H1 (cell line): ENCODE measurements around the gene C17orf107. TPM values are rescaled to one million over a fixed set of nuclear protein-coding genes. Genes with fewer than 3 reads are reported as not detected.

Experiments used
- RAD21 ChIP-seq, 2 experiments: IDR thresholded peaks in 1 of 2; conservative IDR thresholded peaks in 1 of 2; 2 replicates each; pipeline ENCODE4 v1.6.1; 2011; ENCODE audit warnings: low read depth in 2 of 2, low read length in 2 of 2, improper control_type of control experiment in 1 of 2, inconsistent platforms in 1 of 2, mild to moderate bottlenecking in 1 of 2, moderate library complexity in 1 of 2
- RBBP5 ChIP-seq: IDR thresholded peaks from 2 replicates; pipeline ENCODE4 v1.7.1; 2012; ENCODE audit warnings: low read depth, mild to moderate bottlenecking, inconsistent platforms, low read length, moderate library complexity, borderline replicate concordance
- TAF1 ChIP-seq: IDR thresholded peaks from 2 replicates; pipeline ENCODE4 v1.6.1; 2011; ENCODE audit warnings: mild to moderate bottlenecking, low read depth, low read length
- polyA plus RNA-seq, 7 experiments: library from polyadenylated mRNA; depleted of rRNA in 3 of 7; stranded (reverse) in 5 of 7; unstranded in 2 of 7; fragments of >200 nt in 5 of 7; fragments of 200-250 nt in 2 of 7; gene quantifications; 1 replicate in 5 of 7; 2 replicates in 1 of 7; 4 replicates in 1 of 7; pipeline versions ENCODE4 v1.2.1 to v1.2.3, GENCODE V29; 2011 to 2013; ENCODE audit warnings: missing spikeins in 2 of 7, mixed read lengths in 2 of 7
- total RNA-seq: library from RNA; stranded (reverse); fragmentation: NEBNext Ultra II Directional; extraction: Animal tissue kit (Norgen Biotek cat#: 25700); gene quantifications from 2 replicates; pipeline ENCODE4 v1.2.1, GENCODE V29; 2021
- TF ChIP-seq, protein P1 (sequence below): fragments of 300-600 bp; sonication (generic); IDR thresholded peaks from 2 replicates; pipeline ENCODE4 v1.7.1; 2012; ENCODE audit warnings: low read length, moderate library complexity, mild to moderate bottlenecking, inconsistent platforms; ENCODE audit not compliant: insufficient replicate concordance

Gene C17orf107
- total and polyA plus RNA-seq, 2 of the 8 experiments (the other 6 are each of a cell fraction or from before 2014, with no cell fraction given) = 0.39 to 0.45 TPM

- TF ChIP-seq, protein P1, sequence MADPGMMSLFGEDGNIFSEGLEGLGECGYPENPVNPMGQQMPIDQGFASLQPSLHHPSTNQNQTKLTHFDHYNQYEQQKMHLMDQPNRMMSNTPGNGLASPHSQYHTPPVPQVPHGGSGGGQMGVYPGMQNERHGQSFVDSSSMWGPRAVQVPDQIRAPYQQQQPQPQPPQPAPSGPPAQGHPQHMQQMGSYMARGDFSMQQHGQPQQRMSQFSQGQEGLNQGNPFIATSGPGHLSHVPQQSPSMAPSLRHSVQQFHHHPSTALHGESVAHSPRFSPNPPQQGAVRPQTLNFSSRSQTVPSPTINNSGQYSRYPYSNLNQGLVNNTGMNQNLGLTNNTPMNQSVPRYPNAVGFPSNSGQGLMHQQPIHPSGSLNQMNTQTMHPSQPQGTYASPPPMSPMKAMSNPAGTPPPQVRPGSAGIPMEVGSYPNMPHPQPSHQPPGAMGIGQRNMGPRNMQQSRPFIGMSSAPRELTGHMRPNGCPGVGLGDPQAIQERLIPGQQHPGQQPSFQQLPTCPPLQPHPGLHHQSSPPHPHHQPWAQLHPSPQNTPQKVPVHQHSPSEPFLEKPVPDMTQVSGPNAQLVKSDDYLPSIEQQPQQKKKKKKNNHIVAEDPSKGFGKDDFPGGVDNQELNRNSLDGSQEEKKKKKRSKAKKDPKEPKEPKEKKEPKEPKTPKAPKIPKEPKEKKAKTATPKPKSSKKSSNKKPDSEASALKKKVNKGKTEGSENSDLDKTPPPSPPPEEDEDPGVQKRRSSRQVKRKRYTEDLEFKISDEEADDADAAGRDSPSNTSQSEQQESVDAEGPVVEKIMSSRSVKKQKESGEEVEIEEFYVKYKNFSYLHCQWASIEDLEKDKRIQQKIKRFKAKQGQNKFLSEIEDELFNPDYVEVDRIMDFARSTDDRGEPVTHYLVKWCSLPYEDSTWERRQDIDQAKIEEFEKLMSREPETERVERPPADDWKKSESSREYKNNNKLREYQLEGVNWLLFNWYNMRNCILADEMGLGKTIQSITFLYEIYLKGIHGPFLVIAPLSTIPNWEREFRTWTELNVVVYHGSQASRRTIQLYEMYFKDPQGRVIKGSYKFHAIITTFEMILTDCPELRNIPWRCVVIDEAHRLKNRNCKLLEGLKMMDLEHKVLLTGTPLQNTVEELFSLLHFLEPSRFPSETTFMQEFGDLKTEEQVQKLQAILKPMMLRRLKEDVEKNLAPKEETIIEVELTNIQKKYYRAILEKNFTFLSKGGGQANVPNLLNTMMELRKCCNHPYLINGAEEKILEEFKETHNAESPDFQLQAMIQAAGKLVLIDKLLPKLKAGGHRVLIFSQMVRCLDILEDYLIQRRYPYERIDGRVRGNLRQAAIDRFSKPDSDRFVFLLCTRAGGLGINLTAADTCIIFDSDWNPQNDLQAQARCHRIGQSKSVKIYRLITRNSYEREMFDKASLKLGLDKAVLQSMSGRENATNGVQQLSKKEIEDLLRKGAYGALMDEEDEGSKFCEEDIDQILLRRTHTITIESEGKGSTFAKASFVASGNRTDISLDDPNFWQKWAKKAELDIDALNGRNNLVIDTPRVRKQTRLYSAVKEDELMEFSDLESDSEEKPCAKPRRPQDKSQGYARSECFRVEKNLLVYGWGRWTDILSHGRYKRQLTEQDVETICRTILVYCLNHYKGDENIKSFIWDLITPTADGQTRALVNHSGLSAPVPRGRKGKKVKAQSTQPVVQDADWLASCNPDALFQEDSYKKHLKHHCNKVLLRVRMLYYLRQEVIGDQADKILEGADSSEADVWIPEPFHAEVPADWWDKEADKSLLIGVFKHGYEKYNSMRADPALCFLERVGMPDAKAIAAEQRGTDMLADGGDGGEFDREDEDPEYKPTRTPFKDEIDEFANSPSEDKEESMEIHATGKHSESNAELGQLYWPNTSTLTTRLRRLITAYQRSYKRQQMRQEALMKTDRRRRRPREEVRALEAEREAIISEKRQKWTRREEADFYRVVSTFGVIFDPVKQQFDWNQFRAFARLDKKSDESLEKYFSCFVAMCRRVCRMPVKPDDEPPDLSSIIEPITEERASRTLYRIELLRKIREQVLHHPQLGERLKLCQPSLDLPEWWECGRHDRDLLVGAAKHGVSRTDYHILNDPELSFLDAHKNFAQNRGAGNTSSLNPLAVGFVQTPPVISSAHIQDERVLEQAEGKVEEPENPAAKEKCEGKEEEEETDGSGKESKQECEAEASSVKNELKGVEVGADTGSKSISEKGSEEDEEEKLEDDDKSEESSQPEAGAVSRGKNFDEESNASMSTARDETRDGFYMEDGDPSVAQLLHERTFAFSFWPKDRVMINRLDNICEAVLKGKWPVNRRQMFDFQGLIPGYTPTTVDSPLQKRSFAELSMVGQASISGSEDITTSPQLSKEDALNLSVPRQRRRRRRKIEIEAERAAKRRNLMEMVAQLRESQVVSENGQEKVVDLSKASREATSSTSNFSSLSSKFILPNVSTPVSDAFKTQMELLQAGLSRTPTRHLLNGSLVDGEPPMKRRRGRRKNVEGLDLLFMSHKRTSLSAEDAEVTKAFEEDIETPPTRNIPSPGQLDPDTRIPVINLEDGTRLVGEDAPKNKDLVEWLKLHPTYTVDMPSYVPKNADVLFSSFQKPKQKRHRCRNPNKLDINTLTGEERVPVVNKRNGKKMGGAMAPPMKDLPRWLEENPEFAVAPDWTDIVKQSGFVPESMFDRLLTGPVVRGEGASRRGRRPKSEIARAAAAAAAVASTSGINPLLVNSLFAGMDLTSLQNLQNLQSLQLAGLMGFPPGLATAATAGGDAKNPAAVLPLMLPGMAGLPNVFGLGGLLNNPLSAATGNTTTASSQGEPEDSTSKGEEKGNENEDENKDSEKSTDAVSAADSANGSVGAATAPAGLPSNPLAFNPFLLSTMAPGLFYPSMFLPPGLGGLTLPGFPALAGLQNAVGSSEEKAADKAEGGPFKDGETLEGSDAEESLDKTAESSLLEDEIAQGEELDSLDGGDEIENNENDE = no peak
- no peak for TF ChIP-seq RAD21 (IDR thresholded peaks at IDR 0.05 in 1 of 2, conservative IDR thresholded peaks at IDR 0.05 in 1 of 2; ENCODE audit: low read depth in 2 of 2, low read length in 2 of 2)
- no peak for TF ChIP-seq TAF1
- TF ChIP-seq RBBP5 = no peak
Observed at GRCh38 chr17:4941319-4941610, 41.9 kb downstream of the C17orf107 start (continued).
